COR-L47 (cell line): ENCODE data around the gene LDLRAP1.
"Not testable (repeated sequence)": the region's sequence is repeated elsewhere in the genome, so short reads cannot be mapped to it uniquely, and the experiment has no call there.

Experiments used
- DNase-seq: peaks from one replicate; lab custom pipeline; 2025; lab: John Stamatoyannopoulos, UW

LDLRAP1 gene

DNA sequence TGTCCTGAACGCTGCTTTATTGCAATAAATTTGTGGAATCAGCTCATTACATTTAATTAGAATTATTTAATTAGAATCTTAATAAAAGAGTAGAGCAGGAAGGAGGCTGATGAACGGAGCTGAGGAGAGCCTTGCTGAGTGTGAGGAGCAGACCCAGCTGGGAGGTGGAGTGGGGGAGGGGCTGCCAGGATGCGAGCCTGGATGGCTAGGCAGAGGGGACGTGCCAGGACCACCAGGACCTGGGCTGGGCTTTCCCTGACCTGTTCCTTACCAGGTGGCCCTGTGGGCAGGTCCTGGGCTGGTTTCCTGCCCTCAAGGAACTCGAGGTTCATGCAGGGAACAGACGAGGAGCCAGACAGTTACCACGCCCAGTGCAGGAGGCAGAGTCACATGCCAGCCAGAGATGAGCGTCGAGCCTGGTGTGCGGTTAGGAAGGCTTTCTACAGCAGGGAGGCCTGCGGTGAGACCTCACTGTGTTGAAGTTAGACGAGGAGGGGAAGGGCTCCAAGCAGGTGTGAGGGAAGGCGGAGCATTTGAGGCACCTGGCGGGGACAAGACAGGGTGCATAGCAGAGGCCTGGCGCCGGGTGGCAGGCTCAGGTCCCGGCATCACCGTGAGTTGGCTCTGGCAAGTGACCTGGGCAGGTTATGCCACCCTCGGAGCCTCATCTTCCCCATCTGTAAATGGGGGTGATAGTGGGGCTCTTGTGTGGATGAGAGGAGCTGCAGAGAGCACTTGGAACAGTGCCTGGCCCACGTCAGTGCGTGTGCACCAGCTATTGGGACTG lies 33.9 kb downstream of the LDLRAP1 start:
- DNase-seq = no peak

DNA sequence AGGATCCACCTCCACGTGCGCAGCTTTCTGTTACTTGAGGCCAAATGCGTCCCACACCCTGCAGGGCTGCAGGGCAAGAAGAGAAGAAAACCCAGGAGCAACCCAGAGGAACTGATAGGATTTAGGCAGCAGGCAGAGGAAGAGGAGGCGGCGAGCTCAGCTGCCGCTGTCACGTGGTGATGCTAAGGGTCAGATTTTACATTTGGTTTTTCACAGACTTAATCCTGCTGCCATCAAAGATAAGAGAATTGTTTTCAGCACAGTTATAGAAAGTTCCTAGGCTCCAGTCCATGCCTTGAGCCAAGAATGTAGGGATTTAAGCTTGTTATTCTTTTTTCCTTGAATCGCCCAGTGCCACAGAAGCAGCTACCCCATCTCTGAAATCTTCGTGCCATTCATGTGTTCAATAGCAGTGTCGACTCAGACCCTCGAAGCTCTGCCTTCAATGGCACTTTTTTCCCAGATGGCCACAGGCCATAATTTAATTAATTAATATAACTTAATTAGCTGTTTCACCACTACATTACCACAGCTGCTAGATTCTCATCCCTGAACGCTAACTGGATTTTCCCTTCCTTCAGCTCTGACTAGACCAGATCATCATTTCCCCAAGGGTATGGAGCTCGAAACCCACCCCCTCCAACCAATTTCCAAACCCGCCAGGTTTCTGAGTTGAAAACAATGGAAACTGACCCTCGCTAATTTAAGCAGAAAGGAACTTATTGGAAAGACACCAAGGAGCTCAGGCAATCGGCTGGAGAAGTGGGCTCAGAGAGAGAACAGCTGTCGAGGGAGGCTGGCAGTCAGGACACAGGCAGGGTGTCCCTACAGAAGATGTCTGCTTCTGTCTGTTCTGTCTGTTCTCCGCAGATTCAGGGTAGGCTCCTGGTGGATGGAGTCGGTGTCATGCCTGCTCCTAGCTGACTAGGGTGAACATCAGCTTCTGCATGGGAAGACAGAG lies 36.2 kb downstream of the LDLRAP1 start:
- DNase-seq = no peak

DNA sequence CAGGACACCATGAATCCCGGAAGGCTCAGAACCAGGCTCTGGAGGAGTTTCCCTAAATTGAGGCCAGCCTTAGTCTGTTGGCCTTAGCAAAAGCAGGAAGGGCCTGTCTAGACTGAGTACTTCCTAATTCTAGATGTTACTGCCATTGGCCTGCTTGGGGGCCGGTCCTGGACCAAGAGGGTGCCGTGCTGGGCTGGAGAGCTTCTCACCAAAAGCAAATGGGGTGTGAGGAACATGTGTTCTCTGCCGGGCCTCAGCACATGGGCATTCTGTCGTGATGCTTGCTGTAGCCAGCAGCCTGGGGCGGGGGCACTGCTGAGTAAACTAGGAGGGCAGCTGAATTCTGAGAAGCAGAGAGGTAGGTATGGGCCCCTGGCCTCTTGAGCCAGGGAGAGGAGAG lies 37.5 kb downstream of the LDLRAP1 start:
- no peak for DNase-seq

DNA sequence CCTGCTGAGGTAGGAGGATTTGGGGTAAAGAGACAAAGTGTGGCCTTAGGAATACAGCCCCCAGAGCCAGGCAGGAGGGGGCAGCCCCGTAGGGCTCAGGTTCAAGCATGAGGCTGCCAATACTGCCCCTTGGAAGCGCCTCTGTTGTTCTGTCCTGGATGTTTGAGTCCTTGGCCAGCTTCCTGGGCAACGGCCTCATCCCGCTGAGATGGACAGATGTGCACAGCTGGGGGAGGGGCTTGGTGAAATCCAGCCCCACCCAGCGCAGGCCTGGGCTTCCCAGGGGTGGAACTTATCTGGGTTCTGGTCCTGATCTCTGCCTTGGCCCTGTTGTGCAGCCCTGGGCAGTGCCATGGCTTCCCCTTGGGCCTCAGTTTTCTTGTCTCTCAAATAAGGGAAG lies 38.4 kb downstream of the LDLRAP1 start:
- DNase-seq = no peak

DNA sequence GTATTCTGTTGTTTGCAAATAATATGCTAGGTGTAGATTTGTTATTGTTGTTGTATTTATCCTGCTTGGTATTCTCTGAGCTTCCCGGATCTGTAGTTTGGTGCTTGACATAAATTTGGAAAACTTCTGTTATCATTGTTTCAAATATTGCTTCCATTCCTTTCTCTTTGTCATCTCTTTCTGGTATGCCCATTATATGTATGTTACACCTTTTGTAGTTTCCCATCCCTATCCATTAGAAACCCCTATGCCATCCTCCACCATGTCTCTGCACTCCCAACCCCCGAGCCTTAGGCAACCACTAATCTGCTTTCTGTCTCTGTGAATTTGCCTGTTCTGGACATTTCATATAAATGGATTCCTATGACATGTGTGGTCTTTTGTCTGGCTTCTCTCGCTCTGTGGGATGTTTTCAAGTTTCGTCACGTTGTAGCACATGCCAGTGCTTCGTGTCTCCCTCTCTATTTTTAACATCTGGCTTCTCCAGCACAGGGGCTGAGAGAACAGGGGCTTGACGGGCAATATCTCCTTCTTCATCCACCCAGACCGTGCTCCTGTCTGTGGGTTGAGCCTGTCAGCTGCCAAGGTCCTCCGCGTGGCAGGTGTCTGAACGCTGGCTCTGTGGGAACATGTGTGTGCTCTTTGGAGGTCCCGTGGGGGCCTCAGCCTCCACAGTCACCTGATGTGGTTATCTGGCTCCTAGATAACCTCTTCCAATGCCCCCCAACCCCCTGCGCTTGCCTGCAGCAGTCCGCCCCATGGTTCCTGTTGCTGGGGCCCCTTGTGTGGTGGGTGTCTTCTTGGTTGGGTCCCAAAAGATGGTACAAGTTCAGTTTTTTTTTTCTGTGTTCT lies 40.3 kb downstream of the LDLRAP1 start:
- DNase-seq = no peak

DNA sequence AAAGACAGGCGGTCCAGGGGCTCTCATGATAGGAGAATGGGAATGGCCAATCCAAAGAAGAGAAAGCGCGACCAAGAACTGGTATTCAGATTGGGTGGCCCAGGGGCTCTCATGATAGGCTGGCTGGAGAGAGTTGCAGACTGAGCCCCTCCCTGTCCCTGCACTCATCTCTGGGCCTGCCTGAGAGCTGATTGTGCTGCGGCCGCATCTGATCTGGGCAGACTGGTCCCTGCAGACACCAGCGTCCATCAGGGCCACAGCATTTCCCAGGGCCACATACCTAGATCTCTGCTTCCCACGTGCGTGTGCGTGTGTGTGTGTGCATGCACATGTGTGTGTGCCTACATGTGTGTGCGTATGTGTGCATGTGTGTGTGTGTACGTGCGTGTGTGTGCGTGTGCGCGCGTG lies 42.8 kb downstream of the LDLRAP1 start:
- DNase-seq = no peak

DNA sequence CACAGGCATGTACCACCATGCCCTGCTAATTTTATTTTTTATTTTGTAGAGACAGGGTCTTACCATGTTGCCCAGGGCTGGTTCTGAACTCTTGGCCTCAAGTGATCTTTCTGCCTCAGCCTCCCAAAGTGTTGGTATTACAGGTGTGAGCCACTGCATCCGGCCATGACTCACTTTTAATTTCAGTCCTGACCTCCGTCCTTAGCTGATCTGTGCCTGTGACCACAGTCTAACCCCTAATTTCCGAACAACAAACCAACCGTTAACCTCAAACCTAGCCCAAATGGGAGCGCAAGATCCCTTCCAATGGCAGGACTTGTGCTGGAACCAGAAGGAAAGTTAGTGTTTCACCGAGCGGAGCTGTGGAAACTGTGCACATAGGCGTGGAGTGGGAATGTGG lies 43.9 kb downstream of the LDLRAP1 start:
- no peak for DNase-seq

DNA sequence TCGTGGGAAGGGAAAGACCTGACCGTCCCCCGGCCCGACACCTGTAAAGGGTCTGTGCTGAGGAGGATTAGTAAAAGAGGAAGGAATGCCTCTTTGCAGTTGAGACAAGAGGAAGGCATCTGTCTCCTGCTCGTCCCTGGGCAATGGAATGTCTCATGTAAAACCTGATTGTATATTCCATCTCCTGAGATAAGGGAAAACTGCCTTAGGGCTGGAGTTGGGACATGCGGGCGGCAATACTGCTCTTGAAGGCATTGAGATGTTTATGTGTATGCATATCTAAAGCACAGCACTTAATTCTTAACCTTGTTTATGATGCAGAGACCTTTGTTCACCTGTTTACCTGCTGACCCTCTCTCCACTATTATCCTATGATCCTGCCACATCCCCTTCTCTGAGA lies 44.8 kb downstream of the LDLRAP1 start:
- DNase-seq = not testable (repeated sequence)

DNA sequence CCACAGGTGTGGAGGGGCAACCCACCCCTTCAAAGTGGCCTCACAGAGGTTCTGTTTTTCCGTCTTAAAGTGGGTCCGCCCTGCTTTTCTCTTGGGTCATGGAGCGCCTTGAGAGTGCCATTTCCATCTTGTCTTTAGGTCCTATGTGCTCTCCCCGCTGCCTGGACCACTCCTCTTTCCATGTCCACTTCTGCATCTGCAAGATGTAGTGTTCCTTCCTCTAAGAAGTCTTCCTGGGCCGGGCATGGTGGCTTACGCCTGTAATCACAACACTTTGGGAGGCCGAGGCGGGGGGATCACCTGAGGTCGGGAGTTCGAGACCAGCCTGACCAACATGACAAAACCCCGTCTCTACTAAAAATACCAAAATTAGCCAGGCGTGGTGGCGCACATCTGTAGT lies 45.4 kb downstream of the LDLRAP1 start:
- DNase-seq = not testable (repeated sequence)

DNA sequence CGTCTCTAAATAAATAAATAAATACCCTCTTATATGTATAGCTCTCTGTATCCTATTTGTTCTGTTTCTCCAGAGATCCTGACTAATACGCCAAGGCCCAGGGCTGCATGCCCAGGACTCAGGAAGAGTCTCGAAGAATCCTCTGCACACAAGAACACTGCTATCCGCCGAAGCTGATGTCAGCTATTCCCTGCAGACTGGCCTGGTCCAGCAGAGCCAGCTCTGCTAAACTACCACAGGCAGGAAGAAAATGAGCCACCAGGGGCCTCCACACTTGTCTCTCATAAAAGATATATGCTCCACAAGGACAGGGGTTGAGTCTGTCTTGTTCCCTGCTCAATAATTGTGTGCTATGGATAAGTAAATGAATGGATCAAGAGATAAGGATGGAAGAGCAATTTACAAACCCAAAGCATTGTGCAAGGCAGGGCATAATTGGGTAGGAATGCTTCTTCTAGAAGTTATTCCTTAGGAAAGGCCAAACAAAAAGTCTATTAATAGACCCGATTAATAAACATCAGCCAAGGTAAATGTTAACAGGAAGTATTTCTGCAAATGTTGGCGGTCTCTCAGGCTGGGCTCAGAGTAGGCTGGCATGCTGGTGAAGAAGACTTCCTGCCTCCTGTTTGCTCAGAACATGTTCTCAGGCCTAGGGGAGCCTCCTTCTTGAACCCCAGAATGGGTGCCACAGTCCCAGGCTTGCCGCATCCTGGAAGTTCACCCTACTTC lies 46.9 kb downstream of the LDLRAP1 start:
- DNase-seq = no peak

DNA sequence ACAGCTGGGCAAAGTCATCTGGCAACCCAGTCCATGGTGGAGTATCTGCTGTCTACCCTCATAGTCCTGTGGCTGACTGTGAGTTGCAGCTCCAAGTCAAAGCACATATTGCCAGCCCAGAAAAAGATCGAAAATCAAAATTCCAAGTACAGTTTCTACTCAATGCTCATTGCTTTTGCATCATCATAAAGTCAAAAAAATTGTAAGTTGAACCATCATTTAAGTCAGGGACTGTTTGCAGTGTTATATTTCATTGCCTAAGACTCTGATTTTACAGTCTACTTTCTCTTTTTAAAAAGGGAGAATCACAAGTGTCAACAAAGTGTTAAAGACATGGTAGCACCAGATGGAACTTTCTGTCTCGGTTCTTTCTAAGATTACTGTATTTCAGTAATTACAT lies 50.5 kb downstream of the LDLRAP1 start:
- no peak for DNase-seq

DNA sequence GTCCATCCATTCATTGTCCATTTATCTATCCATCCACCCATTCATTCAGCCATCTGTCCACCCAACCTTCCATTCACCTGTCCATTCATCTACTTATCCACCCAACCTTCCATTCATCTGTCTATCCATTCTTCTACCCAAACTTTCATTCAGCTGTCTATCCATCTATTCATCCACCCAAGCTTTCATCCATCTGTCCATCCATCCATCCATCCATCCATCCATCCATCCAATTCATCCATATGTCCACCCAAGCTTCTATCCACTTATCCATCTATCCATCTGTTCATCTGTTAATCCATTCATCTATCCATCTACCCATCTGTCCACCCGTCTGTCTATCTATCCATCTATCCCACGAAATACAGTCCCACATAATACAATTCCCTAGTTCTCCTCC lies 51.6 kb downstream of the LDLRAP1 start:
- no peak for DNase-seq

DNA sequence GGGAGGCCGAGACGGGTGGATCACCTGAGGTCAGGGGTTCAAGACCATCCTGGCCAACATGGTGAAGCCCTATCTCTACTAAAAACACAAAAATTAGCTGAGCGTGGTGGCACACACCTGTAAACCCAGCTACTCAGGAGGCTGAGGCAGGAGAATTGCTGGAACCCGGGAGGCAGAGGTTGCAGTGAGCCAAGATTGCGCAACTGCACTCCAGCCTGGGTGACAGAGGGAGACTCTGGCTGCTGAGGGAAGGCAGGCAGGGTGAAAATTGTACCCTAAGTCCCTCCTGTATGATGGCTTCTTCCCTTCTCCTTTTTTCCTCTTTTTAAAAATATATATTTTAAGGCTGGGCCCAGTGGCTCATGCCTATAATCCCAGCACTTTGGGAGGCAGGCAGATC lies 53.2 kb downstream of the LDLRAP1 start:
- DNase-seq = not testable (repeated sequence)

DNA sequence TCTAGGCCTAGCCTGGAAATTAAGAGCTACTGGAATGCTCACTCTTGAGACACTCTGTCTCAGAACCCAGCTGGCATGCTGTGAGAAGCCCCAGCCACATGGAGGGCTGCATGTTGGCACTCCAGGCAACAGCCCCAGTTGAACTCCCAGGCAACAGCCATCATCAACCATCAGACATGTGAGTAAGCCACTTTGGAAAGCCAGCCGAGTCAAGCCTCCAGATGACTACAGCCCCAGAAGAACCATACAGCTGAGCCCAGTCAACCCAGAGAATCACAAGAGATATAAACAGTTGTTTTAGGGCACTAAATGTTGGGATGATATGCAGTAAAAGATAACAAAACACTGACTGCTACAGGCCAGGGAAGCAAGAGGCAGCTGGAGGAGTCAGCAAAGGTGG lies 55.5 kb downstream of the LDLRAP1 start:
- no peak for DNase-seq

DNA sequence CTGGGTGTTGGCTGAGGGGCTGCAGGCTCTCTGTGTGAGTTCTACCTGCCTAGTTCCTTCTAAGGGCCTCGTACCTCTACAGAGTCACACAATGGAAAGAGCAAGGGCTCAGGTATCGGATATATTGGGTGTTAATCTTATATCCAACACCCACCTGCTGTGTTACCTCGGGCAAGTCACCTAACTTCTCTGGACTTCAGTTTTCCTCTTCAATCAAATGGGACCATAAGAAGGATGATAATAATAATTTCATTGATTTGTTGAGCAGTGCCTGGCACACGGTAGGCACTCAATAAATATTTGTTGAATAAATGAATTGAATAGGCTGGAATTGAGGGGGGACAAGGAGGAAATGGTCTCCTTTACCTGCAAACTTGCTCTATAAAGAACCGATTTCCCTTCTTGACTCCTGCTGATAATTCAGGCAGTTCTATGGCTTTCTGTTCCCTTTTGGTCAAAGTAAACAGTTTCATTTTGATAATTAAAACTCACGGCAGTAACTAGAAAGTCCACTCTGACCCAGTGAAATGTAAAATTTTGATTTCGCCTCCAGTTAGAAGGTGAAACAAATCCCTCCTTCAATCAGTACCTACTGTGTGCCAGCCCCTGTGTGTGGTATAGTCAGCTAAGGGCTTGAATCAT lies 56.7 kb downstream of the LDLRAP1 start:
- no peak for DNase-seq

DNA sequence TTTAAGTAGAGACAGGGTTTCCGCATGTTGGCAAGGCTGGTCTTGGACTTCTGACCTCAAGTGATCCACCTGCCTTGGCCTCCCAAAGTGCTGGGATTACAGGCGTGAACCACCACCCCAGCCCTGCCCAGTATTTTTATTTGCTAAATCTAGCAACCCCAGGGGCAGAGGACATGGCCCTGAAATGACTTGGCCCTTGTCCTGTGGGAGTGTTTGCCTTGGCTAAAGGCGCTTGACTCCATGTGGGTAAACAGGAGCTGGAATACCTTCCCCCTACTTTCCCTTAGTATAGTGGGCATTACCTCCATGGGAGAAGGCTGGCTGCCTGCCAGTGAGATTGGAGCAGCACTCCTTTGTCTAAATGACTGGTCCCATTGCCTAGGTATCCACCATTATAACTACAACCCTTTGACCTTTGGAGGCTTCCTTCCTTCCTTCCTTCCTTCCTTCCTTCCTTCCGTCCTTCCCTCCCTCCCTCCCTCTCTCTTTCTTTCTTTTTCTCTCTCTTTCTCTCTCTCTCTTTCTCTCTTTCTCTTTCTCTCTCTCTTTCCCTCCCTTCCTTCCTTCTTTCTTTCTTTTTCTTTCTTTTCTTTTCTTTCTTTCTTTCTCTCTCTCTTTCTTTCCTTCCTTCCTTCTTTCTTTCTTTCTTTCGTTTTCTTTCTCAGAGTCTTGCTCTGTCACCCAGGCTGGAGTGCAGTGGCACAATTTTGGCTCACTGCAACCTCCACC lies 57.7 kb downstream of the LDLRAP1 start:
- DNase-seq = peak; percentile 28

DNA sequence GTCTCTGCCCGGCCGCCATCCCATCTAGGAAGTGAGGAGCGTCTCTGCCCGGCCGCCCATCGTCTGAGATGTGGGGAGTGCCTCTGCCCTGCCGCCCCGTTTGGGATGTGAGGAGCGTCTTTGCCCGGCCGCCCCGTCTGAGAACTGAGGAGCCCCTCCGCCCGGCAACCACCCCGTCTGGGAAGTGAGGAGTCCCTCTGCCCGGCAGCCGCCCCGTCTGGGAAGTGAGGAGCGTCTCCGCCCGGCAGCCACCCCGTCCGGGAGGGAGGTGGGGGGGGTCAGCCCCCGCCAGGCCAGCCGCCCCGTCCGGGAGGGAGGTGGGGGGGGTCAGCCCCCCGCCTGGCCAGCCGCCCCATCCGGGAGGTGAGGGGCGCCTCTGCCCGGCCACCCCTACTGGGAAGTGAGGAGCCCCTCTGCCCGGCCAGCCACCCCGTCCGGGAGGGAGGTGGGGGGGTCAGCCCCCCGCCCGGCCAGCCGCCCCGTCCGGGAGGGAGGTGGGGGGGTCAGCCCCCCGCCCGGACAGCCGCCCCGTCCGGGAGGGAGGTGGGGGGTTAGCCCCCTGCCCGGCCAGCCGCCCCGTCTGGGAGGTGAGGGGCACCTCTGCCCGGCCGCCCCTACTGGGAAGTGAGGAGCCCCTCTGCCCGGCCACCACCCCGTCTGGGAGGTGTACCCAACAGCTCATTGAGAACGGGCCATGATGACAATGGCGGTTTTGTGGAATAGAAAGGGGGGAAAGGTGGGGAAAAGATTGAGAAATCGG lies 60.6 kb downstream of the LDLRAP1 start:
- DNase-seq = not testable (repeated sequence)

DNA sequence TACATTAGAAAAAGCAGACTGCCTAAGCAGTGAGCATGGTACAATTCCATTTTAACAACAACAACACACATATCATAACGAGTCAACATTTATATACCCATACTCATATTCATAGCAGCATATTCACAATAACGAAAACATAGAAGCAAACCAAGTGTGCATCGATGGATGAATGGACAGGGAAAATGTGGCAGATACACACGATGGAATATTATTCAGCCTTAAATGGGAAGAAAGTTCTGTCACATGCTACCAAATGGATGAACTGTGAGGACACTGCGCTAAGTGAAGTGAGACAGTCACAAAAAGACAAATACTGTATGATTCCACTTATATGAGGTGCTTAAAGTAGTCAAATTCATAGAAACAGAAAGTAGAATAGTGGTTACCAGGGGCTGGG lies 63.7 kb downstream of the LDLRAP1 start:
- no peak for DNase-seq

DNA sequence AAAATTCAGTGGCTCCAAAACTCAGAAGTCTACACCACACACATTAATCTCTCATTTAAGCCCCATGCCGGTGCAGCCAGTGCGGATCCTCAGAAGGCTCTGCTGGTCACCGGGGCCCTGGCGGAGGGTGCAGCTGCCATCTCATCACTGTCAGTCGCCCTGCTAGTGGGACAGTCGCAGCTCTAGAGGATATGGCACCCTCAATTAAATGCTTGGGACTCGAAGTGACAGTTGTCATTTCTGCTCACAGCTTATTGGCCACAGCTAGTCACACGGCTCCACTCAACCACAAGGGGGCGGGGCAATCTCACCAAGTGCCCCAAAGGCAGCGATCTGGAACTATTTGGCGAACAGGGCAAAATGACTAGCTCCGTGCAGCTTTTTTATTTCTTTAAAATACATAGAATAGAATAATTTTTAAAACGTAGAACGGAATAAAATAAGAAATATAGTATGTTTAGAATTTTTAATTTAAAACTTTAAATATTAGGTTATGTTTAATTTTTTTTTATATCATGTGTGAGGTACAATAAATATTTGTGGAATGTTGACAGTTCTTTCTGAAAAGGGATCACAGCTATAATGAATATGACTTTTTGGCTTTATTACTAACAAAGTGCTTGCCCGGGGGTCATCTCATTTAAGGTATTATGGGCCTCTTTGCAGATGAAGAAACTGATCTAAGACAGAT lies 65.2 kb downstream of the LDLRAP1 start:
- DNase-seq = peak; percentile 82
